NCI-H128 (cell line): ENCODE data around the gene SLC15A4.

Source experiments
- DNase-seq: peaks from one replicate; lab custom pipeline; 2025; ENCODE audit not compliant: unreplicated experiment; lab: John Stamatoyannopoulos, UW

SLC15A4 gene

DNA sequence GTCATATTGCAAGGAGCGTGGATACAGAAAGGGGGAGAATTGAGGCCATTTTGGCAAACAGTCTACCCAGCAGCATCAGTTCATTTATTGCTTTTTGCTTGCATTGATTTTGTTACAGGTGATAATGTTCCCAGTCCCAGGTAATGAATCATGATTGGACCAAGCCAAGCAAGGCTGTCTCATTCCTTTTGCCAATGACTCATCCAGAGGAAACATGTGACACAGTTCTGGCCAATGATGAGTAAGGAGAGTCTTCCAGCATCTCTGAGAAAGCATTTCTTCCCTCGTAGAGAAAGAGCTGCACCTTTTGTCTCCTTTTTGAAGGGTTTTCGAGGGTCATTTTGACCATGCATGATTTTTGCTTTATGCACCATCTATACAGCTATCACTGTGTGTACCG, 68.2 kb downstream of the SLC15A4 start:
- no peak for DNase-seq

DNA sequence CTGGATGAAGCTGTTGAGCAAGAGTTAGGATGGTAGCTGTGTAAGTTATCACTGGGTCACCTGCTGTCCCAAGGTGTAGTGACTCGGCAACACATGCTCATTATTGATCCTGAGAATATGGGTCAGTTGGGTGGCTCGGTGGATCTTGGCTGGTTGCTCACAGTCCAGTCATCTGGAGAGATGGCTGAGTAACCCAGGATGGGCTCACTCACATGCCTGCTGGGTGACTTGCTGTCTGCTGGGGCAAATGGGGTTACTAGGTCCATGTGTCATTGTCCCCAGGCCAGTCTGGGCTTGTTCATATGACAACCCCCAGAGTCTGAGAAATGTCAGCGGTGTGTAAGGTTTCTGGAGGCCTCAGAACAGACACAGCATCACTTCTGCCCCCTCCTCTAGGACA, 69.5 kb downstream of the SLC15A4 start:
- DNase-seq, result no peak

DNA sequence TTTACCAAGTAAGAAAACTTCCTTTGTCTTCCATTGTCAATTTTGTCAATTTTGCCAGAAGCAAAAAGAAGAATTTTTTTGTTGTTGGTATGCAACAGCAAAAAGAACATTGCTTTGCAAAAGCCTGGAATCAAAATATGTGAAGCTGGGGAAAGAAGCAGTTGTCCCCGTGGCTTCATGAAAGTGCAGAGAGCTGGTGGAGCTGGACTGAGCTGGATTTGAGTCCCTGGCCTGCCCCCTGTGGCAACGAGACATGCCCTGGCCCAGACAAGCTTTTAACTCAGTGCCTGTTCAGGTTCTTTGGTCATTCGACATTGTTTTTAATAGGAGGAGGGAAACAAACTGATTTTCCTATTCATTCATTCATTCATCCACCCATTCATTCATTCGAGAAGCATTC, 70.3 kb downstream of the SLC15A4 start:
- no peak for DNase-seq

DNA sequence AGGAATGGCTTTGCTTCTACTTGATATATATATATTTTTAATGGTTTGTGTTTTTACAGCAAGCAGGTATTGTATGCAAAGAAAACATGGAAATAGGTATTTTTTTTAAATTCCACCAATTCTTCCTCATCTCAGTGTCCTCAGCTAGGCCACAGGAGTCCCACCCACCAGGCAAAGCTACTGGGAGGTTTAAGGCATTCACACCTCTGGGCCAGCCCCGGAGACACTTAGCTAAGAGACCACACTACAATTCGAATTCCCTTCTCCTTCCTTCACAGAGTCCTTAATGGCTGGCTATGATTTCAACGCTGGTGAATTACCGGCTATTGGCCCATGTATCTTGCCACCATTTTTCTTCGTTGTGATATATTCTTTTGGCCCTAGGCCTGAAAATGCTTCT, 71.4 kb downstream of the SLC15A4 start:
- DNase-seq, result no peak

DNA sequence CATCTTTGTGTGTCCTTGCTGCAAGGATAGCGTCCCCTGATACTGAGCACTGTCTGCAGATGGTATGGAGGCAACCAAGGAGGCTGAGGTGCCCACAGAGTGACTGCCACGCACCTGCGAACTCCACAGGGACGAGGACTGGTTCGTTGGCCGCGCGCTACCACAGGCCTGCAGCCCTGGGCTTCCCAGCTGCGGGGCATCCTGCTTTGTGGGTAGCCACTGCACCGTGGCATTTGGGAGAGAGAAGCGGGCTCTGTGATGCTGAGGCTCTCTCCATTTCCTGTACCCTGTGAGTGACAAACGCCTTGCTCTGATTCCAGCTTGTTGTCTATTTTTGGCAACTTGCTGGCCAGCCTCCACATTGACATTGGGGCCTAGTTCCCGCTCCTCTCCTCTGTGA, 76.3 kb downstream of the SLC15A4 start:
- DNase-seq, result no peak

DNA sequence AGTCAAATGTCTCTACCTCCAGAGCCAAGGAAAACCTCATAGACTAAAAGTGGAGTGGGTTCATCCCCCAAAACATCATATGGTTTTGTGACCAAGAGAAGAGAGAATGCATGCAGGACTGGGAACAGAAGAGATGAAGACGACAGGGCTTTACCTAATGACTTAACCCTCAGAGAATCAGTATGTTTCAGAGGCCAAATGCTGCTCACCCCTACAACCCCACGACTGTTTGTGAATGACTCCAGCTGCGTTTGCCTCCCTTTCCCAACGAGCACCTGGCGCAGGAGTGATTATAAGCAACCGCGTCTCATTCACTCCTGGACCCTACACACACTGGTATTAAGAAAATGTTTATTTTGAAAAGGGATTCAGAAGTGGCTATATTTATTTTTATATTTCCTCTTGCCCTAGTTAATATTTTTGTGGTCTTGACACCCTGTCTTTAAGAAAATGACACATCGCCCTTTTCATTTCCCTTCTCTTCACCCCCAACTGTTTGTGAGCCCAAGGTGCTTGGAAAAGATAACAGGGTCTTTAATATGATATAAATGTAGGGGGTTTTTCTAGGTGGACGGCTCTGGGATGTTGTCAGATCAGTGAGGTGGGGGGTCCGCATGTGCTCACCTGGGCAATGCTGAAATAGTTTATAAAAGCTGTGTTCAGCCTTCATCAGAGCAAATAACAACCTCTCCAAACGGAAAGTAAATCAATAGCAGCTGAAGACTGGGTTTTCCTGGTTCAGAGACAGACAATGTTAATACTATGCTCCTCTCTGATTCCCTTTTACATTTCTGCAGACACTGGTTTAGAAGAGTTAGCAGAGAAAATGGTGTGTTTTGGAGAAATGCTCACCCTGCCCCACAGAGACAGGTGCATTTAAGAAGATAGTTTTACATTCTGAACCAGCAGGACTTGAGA, 77.7 kb downstream of the SLC15A4 start:
- DNase-seq, result no peak

DNA sequence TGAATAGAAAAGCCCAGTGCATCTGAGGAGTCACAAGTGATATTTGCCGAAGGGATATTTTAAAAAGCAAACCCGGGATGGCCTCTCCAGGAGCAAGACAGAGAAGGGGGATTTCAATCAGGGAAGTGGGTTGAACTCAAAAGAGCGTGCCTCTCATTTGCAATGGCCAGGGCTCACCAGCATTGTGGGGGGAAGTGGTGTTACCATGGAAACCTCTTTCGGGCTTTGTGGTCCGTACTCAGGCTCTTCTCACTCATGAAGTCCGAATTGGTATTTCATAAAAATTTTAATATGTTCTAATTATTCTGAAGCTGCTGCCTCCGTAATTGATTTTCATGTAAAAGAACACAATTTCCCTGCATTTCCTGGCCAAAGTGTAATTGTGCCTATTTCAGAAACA, 79.8 kb downstream of the SLC15A4 start:
- no peak for DNase-seq
